K562 (cell line): Measurements from ENCODE around the gene NDOR1. TPM values are rescaled to one million over a fixed set of nuclear protein-coding genes. Genes with fewer than 3 reads are reported as not detected.
A peak's percentile ranks its signal among the peaks of the same experiment; 100 is the strongest.

Experiments
- ARID4B ChIP-seq: sonication (generic); formaldehyde crosslinking; IDR thresholded peaks from 2 replicates; pipeline ENCODE4 v1.8.0; 2022; ENCODE audit warnings: mild to moderate bottlenecking, missing genetic modification reagents
- ATF3 ChIP-seq, 2 experiments: fragments of 450-650 bp in 1 of 2; sonication (generic) in 1 of 2; formaldehyde crosslinking in 1 of 2; IDR thresholded peaks in 1 of 2; conservative IDR thresholded peaks in 1 of 2; 2 replicates each; pipeline versions ENCODE4 v1.6.1 to v1.8.1; 2016 to 2023; ENCODE audit warnings: mild to moderate bottlenecking in 2 of 2, moderate library complexity in 2 of 2, inconsistent platforms in 1 of 2, missing genetic modification reagents in 1 of 2
- CCNT2 ChIP-seq: IDR thresholded peaks from 2 replicates; pipeline ENCODE4 v1.6.1; 2011; ENCODE audit warnings: borderline replicate concordance, low read depth, mild to moderate bottlenecking, moderate library complexity, mixed read lengths, low read length; ENCODE audit not compliant: insufficient read length; ENCODE audit errors: extremely low read depth
- FIP1L1 ChIP-seq: fragments of 200-400 bp; formaldehyde crosslinking; IDR thresholded peaks from 2 replicates; pipeline ENCODE4 v1.6.1; 2018; ENCODE audit warnings: mild to moderate bottlenecking, low read depth, low read length; ENCODE audit not compliant: poor library complexity, severe bottlenecking
- HDAC8 ChIP-seq: fragments of 450-650 bp; IDR thresholded peaks from 2 replicates; pipeline ENCODE4 v1.6.1; 2016; ENCODE audit warnings: mild to moderate bottlenecking, missing genetic modification characterization, moderate library complexity, missing compliant biosample characterization
- HMGN3 ChIP-seq: IDR thresholded peaks from 2 replicates; pipeline ENCODE4 v1.6.1; 2011; ENCODE audit warnings: borderline replicate concordance, low read depth, mild to moderate bottlenecking, mixed read lengths, low read length; ENCODE audit not compliant: insufficient read length; ENCODE audit errors: extremely low read depth
- JUND ChIP-seq, 2 experiments: IDR thresholded peaks; 2 replicates in 1 of 2; 3 replicates in 1 of 2; pipeline ENCODE4 v1.6.1; 2011; ENCODE audit warnings: borderline replicate concordance in 2 of 2, low read depth in 2 of 2, low read length in 2 of 2, improper control_type of control experiment in 1 of 2, missing biosample characterization in 1 of 2, missing genetic modification characterization in 1 of 2, missing genetic modification reagents in 1 of 2
- MAZ ChIP-seq, 2 experiments: fragments of 450-650 bp in 1 of 2; sonication (generic) in 1 of 2; formaldehyde crosslinking; IDR thresholded peaks in 1 of 2; conservative IDR thresholded peaks in 1 of 2; 2 replicates each; pipeline versions ENCODE4 v1.4.0 to v1.5.0; 2020; ENCODE audit warnings: mild to moderate bottlenecking in 1 of 2, missing genetic modification reagents in 1 of 2
- MYBL2 ChIP-seq, 2 experiments: fragments of 450-650 bp in 1 of 2; sonication (generic) in 1 of 2; formaldehyde crosslinking in 1 of 2; IDR thresholded peaks; 2 replicates each; pipeline versions ENCODE4 v1.6.1 to v1.8.1; 2017 to 2022; ENCODE audit warnings: borderline replicate concordance in 1 of 2, inconsistent platforms in 1 of 2, low read depth in 1 of 2, mild to moderate bottlenecking in 1 of 2, missing genetic modification reagents in 1 of 2, moderate library complexity in 1 of 2
- PURB ChIP-seq: sonication (generic); formaldehyde crosslinking; IDR thresholded peaks from 2 replicates; pipeline ENCODE4 v1.9.0; 2021; ENCODE audit warnings: low read depth, mild to moderate bottlenecking, missing genetic modification reagents
- RBFOX2 ChIP-seq: fragments of 200-400 bp; formaldehyde crosslinking; IDR thresholded peaks from 2 replicates; pipeline ENCODE4 v1.6.1; 2017; ENCODE audit warnings: low read depth, mild to moderate bottlenecking, low read length, moderate library complexity
- RBM39 ChIP-seq: fragments of 200-400 bp; formaldehyde crosslinking; optimal IDR thresholded peaks from 2 replicates; pipeline ENCODE3; 2018; ENCODE audit warnings: low read depth, low read length
- RNF219 ChIP-seq: fragments of 250-450 bp; sonication (Bioruptor Pico); IDR thresholded peaks from 2 replicates; pipeline ENCODE4 v1.5.0; 2022; ENCODE audit warnings: mild to moderate bottlenecking
- SRSF9 ChIP-seq: fragments of 200-400 bp; formaldehyde crosslinking; IDR thresholded peaks from 2 replicates; pipeline ENCODE4 v1.6.1; 2017; ENCODE audit warnings: low read depth, low read length, borderline replicate concordance
- ZKSCAN1 ChIP-seq: fragments of 150-350 bp; IDR thresholded peaks from 2 replicates; pipeline ENCODE4 v1.6.1; 2016; ENCODE audit warnings: low read depth, low read length
- ZNF124 ChIP-seq: sonication (generic); formaldehyde crosslinking; IDR thresholded peaks from 2 replicates; pipeline ENCODE4 v1.8.1; 2022; ENCODE audit warnings: missing genetic modification reagents
- polyA plus RNA-seq, 8 experiments: library from polyadenylated mRNA; depleted of rRNA in 4 of 8; stranded (reverse) in 5 of 8; unstranded in 3 of 8; fragments of >200 nt; fragmentation: Nextera tagmentation in 2 of 8; fragmentation: Illumina TruSeq in 1 of 8; extraction: Ambion mirVana in 2 of 8; extraction: Trizol in 1 of 8; gene quantifications; 2 replicates each; pipeline versions ENCODE4 v1.2.1 to v1.2.3, GENCODE V29; 2011 to 2014; ENCODE audit warnings: inconsistent platforms in 1 of 8, missing spikeins in 1 of 8
- total RNA-seq, 7 experiments: library from RNA; depleted of rRNA in 6 of 7; stranded (reverse); fragments of >200 nt in 6 of 7; fragmentation: Illumina TruSeq in 2 of 7; extraction: Trizol in 2 of 7; gene quantifications; 2 replicates each; pipeline versions ENCODE4 v1.2.1 to v1.2.3, GENCODE V29; 2011 to 2021; ENCODE audit warnings: low replicate concordance in 1 of 7

Gene NDOR1
- total and polyA plus RNA-seq, 9 of the 15 experiments (the other 6 are each of a cell fraction or from before 2014, with no cell fraction given): 0.06 to 36.9 (median 6.9) TPM

GRCh38 chr9:137241490-137242268 is 36.2 kb downstream of the NDOR1 start (continued):
- peak; percentile 47 for TF ChIP-seq ATF3 (IDR thresholded peaks at IDR 0.05)
- TF ChIP-seq ATF3 (CRISPR knock-in tag; conservative IDR thresholded peaks at IDR 0.05): 0 out of 2 replicates have a peak, but pooled peaks have one; percentile 2
- peak; percentile 56; the same call in 1 of the 2 replicates for TF ChIP-seq ARID4B (CRISPR knock-in tag)
- TF ChIP-seq HMGN3: peak; percentile 85
- TF ChIP-seq RBM39: peak; percentile 11
- TF ChIP-seq SRSF9: no peak
- no peak for TF ChIP-seq HDAC8 (tag)
- TF ChIP-seq RBFOX2: peak; percentile 93
- no peak for TF ChIP-seq RNF219 (CRISPR knock-in tag)
- TF ChIP-seq FIP1L1: peak; percentile 16
- no peak for TF ChIP-seq ZNF124 (CRISPR knock-in tag)
- peak; percentile 76 for TF ChIP-seq JUND (IDR thresholded peaks at IDR 0.05; ENCODE audit: borderline replicate concordance, low read depth, low read length)
- peak; percentile 30; the same call in 1 of the 3 replicates for TF ChIP-seq JUND (tag; IDR thresholded peaks at IDR 0.05; ENCODE audit: borderline replicate concordance, low read depth, low read length)
- 0 out of 4 replicates have a peak, but pooled peaks of 1 of the 2 experiments have one; percentile 28 for TF ChIP-seq MAZ (CRISPR knock-in tag; conservative IDR thresholded peaks at IDR 0.05 in 1 of 2, IDR thresholded peaks at IDR 0.05 in 1 of 2)
- TF ChIP-seq PURB (CRISPR knock-in tag): no peak
- TF ChIP-seq MYBL2 (IDR thresholded peaks at IDR 0.05; ENCODE audit: low read depth): no peak
- TF ChIP-seq MYBL2 (CRISPR knock-in tag; IDR thresholded peaks at IDR 0.05; ENCODE audit: borderline replicate concordance): no peak
- peak; percentile 3 for TF ChIP-seq CCNT2
- no peak; the same call in 1 of the 2 replicates for TF ChIP-seq ZKSCAN1
